GM12873 (cell line): ENCODE measurements around the gene ZNF133.

ENCODE experiments used
- TF ChIP-seq, protein P1 (sequence below): IDR thresholded peaks from 2 replicates; pipeline ENCODE4 v1.5.1; 2012; ENCODE audit warnings: low read depth, mild to moderate bottlenecking, moderate library complexity, low read length, control low read depth; ENCODE audit not compliant: insufficient read depth; ENCODE audit errors: missing control alignments

Gene ZNF133

GRCh38 chr20:18287915-18288748, at the start of gene ZNF133:
Gene ZNF133, plus strand, starts transcription at chr20:18288527. Its CDS starts 17,160 bp downstream, at chr20:18305687.
- TF ChIP-seq, protein P1, sequence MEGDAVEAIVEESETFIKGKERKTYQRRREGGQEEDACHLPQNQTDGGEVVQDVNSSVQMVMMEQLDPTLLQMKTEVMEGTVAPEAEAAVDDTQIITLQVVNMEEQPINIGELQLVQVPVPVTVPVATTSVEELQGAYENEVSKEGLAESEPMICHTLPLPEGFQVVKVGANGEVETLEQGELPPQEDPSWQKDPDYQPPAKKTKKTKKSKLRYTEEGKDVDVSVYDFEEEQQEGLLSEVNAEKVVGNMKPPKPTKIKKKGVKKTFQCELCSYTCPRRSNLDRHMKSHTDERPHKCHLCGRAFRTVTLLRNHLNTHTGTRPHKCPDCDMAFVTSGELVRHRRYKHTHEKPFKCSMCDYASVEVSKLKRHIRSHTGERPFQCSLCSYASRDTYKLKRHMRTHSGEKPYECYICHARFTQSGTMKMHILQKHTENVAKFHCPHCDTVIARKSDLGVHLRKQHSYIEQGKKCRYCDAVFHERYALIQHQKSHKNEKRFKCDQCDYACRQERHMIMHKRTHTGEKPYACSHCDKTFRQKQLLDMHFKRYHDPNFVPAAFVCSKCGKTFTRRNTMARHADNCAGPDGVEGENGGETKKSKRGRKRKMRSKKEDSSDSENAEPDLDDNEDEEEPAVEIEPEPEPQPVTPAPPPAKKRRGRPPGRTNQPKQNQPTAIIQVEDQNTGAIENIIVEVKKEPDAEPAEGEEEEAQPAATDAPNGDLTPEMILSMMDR: no peak

- TF ChIP-seq, protein P1: no peak
Observed at GRCh38 chr20:18240997-18241396, 47.3 kb upstream of the ZNF133 start.

DNA sequence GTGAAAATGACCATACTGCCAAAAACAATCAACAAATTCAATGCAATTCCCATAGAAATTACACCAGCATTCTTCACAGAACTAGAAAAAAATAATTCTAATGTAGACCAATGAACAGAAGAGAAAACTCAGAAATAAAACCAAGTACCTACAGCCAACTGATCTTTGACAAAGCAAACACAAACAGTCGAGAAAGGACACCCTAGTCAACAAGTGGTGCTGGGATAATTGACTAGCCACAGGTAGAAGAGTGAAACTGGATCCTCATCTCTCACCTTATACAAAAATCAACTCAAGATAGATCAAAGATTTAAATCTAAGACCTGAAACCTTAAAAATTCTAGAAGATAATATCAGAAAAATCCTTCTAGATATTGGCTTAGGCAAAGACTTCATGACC, 44.5 kb upstream of the ZNF133 start:
- TF ChIP-seq, protein P1: no peak

DNA sequence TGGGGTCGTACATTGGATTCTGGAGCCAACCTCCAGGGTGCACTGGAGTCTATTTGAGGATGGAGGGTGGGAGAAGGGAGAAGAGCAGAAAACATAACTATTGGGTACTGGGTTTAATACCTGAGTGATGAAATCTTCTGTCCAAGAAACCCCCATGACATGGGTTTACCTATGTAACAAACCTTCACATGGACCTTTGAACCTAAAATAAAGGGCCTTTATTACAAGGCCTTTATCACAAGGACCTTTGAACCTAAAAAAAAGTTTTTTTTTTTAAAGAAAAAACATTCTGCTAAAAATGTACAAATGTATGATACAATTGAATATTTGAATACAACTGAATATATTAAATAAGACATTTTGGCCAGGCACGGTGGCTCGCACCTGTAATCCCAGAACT, 38.1 kb upstream of the ZNF133 start:
- TF ChIP-seq, protein P1: no peak

DNA sequence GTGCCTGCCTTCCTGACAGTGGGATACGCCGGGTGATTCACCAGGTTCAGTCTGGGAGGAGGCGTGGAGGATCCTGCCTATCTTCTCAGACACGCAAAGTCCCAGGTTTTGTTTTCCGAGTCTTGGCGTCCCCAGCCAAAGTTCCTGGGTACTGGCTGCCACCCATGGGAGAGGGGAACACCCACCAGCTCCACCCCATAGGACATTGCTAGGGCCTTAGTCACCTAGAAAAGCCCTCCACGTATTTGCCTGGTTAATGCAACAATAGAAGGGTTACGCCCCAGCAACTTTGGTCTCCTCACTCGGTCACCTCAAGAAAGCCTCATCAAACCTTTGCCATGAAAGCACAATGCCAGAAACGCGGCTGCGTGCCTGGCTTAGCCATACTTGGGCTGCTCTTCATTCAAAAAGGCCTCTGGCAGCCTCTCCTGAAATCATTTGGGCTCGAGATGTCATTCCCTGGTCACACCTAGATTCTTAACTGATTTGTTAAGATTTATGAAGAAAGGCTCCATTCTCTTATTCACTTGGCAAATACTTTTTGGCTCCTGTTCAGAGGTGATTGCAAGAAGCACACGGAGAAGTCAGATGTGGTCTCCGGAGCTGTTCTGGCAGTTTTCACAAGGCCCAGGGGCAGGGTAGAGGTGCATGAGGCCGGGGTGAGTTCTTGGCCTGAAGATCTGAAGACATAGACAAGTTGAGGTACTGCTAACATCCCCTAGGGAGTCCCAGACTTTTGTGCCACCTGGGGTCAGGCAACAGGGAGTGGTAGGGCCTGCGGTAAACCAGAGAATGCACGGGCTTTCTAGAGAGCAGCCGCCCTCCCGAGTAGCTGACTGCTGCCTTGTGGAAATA, 35.5 kb upstream of the ZNF133 start:
- TF ChIP-seq, protein P1: no peak

GRCh38 chr20:18254615-18255014, 33.7 kb upstream of the ZNF133 start:
- TF ChIP-seq, protein P1: no peak

DNA sequence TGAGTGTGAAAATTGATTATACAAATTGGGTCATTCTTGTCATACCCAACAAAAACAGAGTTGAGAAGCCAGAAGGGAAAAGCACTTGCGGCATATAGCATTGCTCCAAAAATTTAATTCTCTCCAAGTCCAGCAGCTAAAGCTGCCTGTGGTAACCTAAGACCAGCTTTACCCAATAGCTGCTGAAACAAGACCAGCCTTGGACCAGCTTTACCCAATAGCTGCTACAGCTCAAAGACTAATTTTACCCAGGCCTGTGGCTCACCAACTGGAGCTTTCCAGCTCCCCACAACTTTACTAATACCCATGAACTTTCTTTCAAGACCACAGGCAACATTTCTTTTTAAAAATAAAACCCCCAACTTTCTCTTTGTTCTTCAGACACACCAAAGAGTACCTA, 32.8 kb upstream of the ZNF133 start:
- TF ChIP-seq, protein P1: no peak
